Measurements from ENCODE around the gene MGAT3.

Gene MGAT3

DNA sequence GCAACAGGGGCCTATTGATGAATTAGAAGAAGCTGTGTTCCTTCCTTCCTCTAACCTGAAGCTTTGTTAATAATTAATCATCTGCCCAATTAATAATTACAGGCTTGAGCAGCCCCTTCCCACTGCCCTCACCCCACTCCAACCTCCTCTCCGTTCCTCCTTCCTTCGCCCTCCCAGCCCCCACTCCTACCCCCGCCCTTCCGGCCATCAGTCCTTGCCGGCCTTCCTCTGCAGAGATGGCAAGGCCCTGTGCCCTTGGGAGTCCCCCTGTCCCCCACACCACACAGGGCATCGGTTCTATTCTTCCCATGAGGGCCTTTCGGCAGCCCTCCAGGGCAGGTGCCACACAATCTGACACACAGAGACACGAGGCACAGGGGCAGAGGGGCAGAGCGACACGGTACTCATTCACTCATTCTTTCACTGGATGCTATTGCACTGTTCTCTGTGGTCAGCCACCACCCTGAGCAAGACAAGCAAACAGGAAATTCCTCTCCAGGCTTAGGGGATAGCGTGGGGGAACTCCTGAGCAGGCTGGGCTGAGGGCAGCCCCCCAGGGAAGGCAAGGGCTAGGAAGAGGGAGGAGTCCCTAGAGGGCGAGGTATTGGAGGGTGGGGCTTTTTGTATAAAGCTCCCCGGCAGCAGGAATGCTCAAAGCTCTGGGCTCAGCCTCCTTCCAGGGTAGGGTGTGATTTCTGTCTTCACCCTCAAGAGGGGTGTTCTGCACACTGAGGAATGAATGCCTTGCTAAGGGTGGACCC lies 14.7 kb downstream of the MGAT3 start:
- Mint-ChIP-seq H3K4me3 (peak overlapping the region; percentile 11 to 48), H3K27me3 (no peaks in the 10 kb centered on the region), H3K4me1 (peaks cover 32% of the 10 kb centered on the region), H3K27ac (peak overlapping the region in 1 of 2 donors; percentile 72), H3K9me3 (no peaks in the 10 kb centered on the region)
- peak in 1 of 2 donors; percentile 51 for DNase-seq
- ATAC-seq: peak; percentile 92

DNA sequence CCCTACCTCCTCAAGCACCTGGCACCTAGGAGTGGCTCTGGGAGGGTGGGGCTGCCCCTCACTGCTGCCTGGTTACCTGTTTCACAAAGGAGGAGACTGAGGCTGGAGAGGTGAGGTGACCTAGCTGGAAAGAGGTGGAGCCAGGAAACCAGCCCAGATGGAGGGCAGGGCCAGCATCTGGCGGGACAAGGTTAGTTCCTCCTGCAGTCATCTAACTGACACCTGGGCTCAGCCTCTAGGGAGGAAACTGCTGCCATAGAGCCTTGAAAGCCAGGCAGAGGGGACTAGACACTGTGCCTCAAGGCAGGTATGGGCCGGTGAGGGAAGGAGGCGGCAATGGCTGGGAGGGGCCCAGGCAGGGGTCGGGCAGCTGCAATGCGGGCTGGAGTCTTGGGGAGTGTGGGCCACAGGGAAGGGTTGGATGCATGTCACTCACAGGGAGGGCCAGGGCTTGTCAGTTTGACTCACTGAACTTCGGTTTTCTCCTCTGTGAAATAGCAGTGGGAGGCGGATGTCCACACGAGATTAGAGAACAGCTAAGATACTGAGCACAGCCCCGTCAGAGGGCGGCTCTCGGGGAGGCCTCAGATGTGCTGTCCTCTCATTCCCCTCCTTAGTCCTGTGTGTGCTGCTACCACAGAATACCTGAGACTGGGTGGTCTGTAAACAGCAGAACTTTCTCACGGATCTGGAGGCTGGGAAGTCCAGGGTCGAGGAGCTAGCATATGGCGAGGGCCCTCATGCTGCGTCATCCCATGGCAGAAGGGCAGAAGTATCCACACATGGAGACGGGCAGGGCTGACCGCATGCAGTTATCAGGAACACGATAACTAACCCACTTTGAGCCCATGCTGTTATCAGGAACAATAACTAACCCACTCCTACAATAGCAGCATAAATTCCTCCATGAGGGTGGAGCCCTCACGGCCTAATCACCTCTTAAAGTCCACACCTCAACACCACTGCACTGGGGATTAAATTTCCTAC lies 16.1 kb downstream of the MGAT3 start:
- Mint-ChIP-seq H3K4me1 (peaks cover 32% of the 10 kb centered on the region), H3K27ac (peak overlapping the region in 1 of 2 donors; percentile 65), H3K27me3 (no peaks in the 10 kb centered on the region), H3K4me3 (no peak overlapping the region), H3K9me3 (no peaks in the 10 kb centered on the region)
- DNase-seq (no peak), ATAC-seq (no peak)

DNA sequence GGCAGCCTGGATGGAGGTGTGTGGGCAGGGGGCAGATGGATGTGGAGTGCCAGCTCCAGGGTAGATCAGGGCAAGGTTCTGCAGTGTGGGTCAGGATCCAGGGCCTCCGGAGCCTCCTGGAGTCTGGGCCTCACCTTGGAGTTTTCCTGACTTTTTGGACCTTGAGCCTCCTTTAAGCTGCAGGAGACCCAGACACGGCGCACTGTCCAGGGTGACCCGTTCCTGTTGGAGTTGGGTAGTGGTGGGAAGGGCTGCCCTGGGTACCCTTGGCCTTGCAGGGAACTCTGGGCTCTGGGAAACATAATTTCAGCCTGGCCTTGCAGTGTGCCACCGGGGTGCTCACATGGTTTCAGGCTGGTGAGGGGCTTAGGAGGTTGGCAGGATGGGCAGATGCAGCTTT lies 17.0 kb downstream of the MGAT3 start:
- no peaks in the 10 kb centered on the region for H3K27me3 Mint-ChIP-seq
- no peak overlapping the region for H3K4me3 Mint-ChIP-seq
- H3K4me1 Mint-ChIP-seq: peaks cover 32% of the 10 kb centered on the region
- no peaks in the 10 kb centered on the region for H3K9me3 Mint-ChIP-seq
- DNase-seq: no peak
- no peak overlapping the region for H3K27ac Mint-ChIP-seq
- ATAC-seq: no peak

DNA sequence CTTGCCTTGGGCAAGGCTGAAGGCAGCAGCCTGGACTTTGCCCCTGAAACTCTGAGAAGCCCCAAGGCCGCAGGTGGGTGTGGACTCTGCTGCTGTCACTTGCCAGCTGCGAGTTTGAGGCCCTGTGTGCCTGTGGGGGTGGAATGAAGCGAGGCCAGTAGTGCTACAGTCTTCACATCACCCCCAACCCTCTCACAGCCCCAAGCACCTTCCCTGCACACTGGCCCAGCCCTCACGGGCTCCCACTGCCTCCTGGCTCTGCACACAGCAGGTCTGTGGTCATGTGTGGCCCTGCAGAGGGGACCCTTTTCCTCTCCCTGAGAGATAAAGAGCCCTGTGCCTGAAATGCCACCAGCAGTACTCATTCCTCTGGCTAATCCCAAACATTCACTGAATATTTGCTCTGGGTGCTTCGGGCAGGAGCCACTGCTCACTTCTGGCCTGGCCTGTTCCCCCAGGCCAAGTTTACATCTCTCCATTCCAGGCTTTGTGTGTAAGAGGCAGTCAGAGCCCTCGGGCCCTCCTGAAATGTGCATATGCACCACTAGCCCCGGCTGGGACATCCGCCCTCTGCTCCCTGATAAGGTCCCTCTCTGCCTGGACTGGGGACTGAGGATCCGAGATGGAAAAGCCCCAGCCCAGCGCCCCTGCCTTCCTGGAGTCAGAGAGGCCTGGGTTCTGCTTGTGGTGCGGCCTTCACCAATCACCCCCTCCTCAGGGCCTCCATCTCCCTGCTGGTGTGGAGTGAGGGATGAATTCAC lies 17.7 kb downstream of the MGAT3 start:
- peaks cover 32% of the 10 kb centered on the region for H3K4me1 Mint-ChIP-seq
- H3K4me3 Mint-ChIP-seq: no peak overlapping the region
- H3K27me3 Mint-ChIP-seq: no peaks in the 10 kb centered on the region
- DNase-seq (no peak), ATAC-seq (no peak)
- H3K9me3 Mint-ChIP-seq: no peaks in the 10 kb centered on the region
- H3K27ac Mint-ChIP-seq: no peak overlapping the region

DNA sequence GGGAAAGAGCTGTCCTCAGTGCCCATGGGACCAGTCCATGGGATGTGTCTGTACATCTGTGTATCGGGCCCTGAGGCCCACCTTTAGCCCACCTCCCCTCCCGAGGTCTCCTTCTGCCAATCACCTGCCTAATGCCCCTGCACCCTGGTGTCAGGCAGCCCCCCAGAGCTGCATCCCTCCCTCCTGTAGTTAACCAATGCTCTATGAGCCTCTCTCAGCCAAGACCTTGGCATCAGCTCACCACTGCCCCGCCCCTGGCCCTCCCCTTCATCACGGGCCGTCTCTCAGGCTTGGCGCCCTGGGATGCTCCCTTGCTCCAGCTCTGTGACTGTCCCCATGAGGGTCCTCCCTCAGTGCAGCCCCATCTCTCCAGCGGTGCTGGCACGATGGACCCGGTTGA lies 18.5 kb downstream of the MGAT3 start:
- no peaks in the 10 kb centered on the region for H3K27me3 Mint-ChIP-seq
- DNase-seq (no peak), ATAC-seq (no peak)
- no peaks in the 10 kb centered on the region for H3K9me3 Mint-ChIP-seq
- H3K27ac Mint-ChIP-seq: no peak overlapping the region
- no peak overlapping the region for H3K4me3 Mint-ChIP-seq
- H3K4me1 Mint-ChIP-seq: peaks cover 27% of the 10 kb centered on the region

DNA sequence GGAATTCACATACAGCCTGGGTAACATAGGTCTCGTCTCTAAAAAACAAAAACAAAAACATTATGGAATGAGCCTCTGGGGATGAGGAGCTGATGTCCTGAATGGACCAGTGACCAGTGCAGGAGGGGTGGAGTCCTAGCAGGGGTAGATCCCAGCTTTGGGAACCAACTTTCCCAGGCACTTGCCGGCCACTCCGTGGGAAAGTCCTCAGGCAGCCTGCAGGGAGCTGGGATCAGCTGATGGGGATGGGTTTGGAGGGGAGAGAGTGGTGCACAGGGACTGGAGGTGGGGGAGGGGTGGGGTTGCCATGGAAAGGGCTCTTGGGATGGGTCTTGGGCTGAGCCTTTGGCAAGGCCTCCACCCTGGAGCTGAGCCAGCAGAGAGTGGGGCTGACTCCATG lies 19.1 kb downstream of the MGAT3 start:
- Mint-ChIP-seq H3K27ac (no peak overlapping the region), H3K4me3 (no peak overlapping the region), H3K9me3 (no peaks in the 10 kb centered on the region), H3K27me3 (no peaks in the 10 kb centered on the region), H3K4me1 (peaks cover 22% of the 10 kb centered on the region)
- ATAC-seq (no peak), DNase-seq (no peak)

DNA sequence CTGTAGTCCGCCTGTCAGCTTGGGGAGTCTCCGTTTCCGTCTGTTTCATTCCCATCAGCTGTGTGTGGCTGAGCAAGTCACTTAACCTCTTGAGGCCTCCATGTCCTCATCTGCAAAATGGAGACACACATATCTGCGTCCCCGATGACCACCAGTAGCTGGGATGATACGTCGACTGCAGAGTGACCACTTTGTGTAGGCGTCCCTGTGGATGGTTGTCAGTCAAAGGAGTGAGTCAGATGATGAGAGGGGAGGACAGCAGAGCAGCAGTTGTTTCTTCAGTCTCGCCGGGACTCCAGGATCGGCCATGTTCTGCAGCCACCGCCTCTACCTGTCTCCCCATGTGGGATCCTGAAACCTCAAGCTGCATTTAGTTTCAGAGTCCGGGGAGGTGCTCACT lies 19.9 kb downstream of the MGAT3 start:
- H3K4me1 Mint-ChIP-seq: peaks cover 16% of the 10 kb centered on the region
- H3K27me3 Mint-ChIP-seq: no peaks in the 10 kb centered on the region
- no peaks in the 10 kb centered on the region for H3K9me3 Mint-ChIP-seq
- no peak for DNase-seq
- no peak overlapping the region for H3K4me3 Mint-ChIP-seq
- H3K27ac Mint-ChIP-seq: no peak overlapping the region
- no peak for ATAC-seq

DNA sequence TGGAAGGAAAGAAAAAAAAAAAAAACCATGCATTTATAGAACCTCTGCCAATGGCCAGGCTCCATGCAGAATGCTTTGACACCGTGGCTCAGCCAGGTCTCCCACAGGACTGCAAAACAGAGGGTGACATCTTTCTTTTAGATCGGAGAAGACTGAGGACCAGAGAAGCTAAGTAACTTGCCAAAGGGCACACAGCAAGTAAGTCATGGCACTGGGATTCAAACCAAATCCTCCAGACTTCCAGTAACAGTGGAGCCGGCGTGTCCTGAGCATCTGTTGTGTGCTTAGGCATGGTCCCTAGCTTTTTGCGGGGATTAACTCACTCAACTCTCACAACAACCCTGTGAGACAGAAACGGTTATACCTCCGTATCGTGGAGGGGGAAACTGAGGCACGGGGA lies 20.7 kb downstream of the MGAT3 start:
- Mint-ChIP-seq H3K27ac (no peak overlapping the region), H3K4me1 (peaks cover 7% of the 10 kb centered on the region), H3K4me3 (no peak overlapping the region), H3K27me3 (no peaks in the 10 kb centered on the region), H3K9me3 (no peaks in the 10 kb centered on the region)
- ATAC-seq (no peak), DNase-seq (no peak)

DNA sequence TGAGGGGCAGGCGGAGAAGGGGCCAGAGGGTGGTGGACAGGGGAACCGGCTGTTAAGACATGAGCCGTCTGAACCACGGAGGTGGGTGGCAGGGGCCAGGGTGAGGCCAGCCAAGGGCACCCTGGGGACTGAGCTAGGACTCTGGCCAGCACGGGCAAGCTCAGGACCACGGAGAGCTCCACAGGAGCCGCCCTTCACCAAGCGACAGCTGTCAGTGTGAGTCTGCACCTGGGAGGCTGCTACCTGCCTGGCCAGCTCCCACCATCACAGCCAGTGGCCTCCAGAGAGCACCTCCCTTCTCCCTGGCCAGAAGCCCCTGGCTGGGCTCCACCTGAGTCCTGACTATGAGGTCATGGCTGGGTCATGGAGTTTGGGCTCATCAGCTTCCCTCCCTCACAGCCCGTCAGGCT lies 21.6 kb downstream of the MGAT3 start:
- H3K4me3 Mint-ChIP-seq: no peak overlapping the region
- DNase-seq (no peak), ATAC-seq (no peak)
- no peaks in the 10 kb centered on the region for H3K4me1 Mint-ChIP-seq
- H3K27ac Mint-ChIP-seq: no peak overlapping the region
- no peaks in the 10 kb centered on the region for H3K9me3 Mint-ChIP-seq
- H3K27me3 Mint-ChIP-seq: no peaks in the 10 kb centered on the region

DNA sequence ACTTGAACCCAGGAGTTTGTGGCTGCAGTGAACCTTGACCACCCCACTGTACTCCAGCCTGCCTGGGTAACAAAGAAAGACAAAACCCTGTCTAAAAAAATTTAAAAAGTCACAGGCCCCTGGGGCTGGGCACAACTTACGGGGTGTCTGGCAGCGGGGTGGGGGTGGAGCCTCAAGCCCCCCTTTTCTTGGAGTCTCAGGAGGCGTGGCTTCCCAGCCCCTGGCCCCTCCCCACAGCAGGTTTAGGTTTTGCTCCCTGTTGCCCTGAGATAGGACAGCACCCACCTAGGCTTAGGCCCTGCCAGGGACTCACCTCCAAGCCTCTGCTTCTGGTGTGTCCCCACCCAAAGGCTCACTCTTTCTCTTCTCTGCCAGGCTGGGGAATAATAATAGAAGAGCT lies 22.4 kb downstream of the MGAT3 start:
- no peaks in the 10 kb centered on the region for H3K4me1 Mint-ChIP-seq
- ATAC-seq (no peak), DNase-seq (no peak)
- no peaks in the 10 kb centered on the region for H3K27me3 Mint-ChIP-seq
- no peak overlapping the region for H3K4me3 Mint-ChIP-seq
- H3K9me3 Mint-ChIP-seq: no peaks in the 10 kb centered on the region
- H3K27ac Mint-ChIP-seq: no peak overlapping the region

DNA sequence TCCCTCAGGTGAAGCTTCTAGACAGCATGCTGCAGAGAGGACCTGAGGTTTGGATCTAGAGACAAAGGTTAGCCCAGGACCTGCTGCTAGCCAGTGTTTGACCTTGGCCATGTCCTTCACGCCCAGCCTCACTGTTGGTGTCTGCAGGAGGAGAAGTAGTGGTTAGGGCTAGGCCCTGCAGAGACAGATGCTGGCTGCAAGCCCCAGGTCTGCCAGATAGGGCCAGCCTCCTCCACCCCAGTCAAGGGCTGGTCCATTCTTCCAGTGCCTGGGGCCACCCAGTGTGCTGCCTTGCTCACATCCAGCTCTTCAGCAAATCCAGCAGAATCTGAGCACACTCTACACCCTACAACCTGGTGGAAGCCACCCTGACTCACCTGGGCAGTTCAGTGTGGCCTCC lies 23.7 kb downstream of the MGAT3 start:
- no peak for ATAC-seq
- H3K4me3 Mint-ChIP-seq: no peak overlapping the region
- no peak for DNase-seq

DNA sequence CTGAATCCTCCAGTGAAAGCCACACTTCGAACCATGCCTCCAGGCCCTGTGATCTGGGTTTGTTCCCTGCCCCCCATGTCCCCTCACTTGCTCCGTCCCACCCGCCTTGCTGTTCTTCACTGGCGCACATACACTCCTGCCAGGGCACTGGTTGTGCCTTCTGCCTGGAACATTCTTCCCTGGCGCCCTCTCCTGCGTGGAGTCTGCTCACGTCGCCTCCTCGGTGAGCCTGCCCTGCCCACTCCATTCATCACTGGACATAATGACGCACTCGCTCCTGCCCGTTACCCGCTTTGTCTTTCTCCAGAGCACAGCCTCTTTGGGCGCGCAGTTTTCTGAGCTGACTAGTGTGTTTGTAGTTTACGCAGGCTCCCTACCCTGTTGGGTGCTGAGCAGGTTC lies 24.2 kb downstream of the MGAT3 start:
- no peaks in the 10 kb centered on the region for H3K9me3 Mint-ChIP-seq
- no peaks in the 10 kb centered on the region for H3K27me3 Mint-ChIP-seq
- H3K4me1 Mint-ChIP-seq: no peaks in the 10 kb centered on the region
- no peak overlapping the region for H3K27ac Mint-ChIP-seq
- ATAC-seq (no peak), DNase-seq (no peak)
- H3K4me3 Mint-ChIP-seq: no peak overlapping the region

More for the DNA sequence above, 23.7 kb downstream of the MGAT3 start:
- no peak overlapping the region for H3K27ac Mint-ChIP-seq
- no peaks in the 10 kb centered on the region for H3K27me3 Mint-ChIP-seq
- H3K4me1 Mint-ChIP-seq: no peaks in the 10 kb centered on the region
- no peaks in the 10 kb centered on the region for H3K9me3 Mint-ChIP-seq

DNA sequence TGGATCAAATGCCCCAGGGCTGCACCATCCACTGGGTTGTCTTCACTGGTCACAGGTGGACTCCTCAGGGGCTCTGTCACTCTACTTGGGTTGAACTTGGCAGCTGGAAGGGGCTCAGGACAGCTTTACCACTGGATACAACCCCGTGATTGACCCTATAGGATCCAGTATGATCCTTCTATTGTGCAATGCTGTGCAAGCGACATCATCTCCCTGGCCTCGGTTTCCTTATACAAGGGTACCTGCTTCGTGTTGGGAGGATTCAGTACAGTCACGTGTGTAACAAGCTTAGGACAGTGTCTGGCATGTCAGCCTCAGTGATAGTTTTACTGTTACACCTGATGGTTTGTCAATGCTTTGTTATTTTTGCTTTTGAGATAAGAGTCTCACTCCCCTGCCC lies 24.8 kb downstream of the MGAT3 start:
- no peak overlapping the region for H3K27ac Mint-ChIP-seq
- ATAC-seq: no peak

DNA sequence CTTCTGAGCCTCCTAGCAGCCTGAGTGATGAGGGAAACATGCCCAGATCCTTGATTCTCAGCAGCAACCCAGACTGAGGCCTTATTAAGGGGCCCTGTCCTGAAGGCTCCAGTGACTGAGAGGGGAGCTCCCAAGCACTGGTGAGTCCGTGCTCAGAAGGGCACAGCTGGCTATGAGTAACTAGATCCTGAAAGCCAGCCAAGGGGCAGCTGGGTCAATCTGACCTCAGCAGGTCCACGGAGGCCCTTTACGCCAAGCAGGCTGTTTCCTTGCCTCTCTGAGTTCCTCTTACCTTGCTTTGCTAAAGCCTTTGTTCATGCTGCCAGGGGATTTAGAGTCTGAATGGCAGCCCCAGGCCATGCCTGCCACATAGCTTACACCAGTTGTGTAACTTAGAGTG lies 26.0 kb downstream of the MGAT3 start:
- H3K27ac Mint-ChIP-seq: no peak overlapping the region

More for the DNA sequence above, 24.8 kb downstream of the MGAT3 start:
- no peaks in the 10 kb centered on the region for H3K9me3 Mint-ChIP-seq
- no peak overlapping the region for H3K4me3 Mint-ChIP-seq
- no peak for DNase-seq
- no peaks in the 10 kb centered on the region for H3K27me3 Mint-ChIP-seq
- H3K4me1 Mint-ChIP-seq: no peaks in the 10 kb centered on the region

DNA sequence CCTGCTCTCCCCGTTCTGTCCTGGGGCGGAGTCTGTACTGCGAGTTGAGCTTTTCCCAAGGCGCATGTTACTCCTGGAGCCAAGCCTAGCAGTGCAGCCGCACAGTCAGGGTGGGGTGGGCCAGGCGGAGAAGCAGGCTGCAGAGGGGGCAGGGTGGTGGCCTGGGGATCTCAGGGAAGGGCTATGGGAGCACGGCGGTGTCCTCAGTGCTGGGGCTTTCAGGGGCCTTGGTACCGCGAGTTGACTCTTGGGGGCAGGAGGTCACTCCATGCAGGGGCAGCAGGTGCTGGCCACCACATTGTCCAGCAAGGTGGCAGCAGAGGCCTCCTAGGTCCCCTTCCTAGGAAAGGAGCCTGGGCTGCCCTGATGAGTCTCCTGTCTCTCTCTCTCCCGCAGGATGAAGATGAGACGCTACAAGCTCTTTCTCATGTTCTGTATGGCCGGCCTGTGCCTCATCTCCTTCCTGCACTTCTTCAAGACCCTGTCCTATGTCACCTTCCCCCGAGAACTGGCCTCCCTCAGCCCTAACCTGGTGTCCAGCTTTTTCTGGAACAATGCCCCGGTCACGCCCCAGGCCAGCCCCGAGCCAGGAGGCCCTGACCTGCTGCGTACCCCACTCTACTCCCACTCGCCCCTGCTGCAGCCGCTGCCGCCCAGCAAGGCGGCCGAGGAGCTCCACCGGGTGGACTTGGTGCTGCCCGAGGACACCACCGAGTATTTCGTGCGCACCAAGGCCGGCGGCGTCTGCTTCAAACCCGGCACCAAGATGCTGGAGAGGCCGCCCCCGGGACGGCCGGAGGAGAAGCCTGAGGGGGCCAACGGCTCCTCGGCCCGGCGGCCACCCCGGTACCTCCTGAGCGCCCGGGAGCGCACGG lies 30.4 kb downstream of the MGAT3 start:
- Mint-ChIP-seq H3K27ac (no peak overlapping the region), H3K9me3 (no peaks in the 10 kb centered on the region), H3K4me3 (no peak overlapping the region), H3K27me3 (no peaks in the 10 kb centered on the region), H3K4me1 (peaks cover 23% of the 10 kb centered on the region)
- DNase-seq: no peak
- ATAC-seq: no peak

More for the DNA sequence above, 26.0 kb downstream of the MGAT3 start:
- Mint-ChIP-seq H3K27me3 (no peaks in the 10 kb centered on the region), H3K4me1 (no peaks in the 10 kb centered on the region), H3K4me3 (no peak overlapping the region), H3K9me3 (no peaks in the 10 kb centered on the region)
- no peak for DNase-seq
- no peak for ATAC-seq
